Neutrophil (primary cell): ENCODE measurements around the gene ZBTB48.
A peak's percentile ranks its signal among the peaks of the same experiment; 100 is the strongest.

Experiments used
- H3K27ac ChIP-seq: fragments of 200-600 bp; sonication (generic); 2 replicates; pipeline ENCODE4 v1.5.1; 2016; ENCODE audit warnings: mild to moderate bottlenecking, moderate library complexity
- H3K27me3 ChIP-seq: fragments of 200-600 bp; sonication (generic); 2 replicates; pipeline ENCODE4 v1.6.0; 2016; ENCODE audit warnings: mild to moderate bottlenecking
- H3K36me3 ChIP-seq: fragments of 200-600 bp; sonication (generic); 2 replicates; pipeline ENCODE4 v1.5.1; 2017
- H3K4me1 ChIP-seq, 2 experiments: fragments of 200-600 bp in 1 of 2; sonication (generic) in 1 of 2; 1 replicate in 1 of 2; 2 replicates in 1 of 2; pipeline versions ENCODE4 v1.5.1 to v1.6.1; 2013 to 2016; ENCODE audit warnings: low read depth in 1 of 2, low read length in 1 of 2, mild to moderate bottlenecking in 1 of 2, moderate library complexity in 1 of 2; ENCODE audit not compliant: control insufficient read depth in 1 of 2, insufficient read depth in 1 of 2
- H3K4me3 ChIP-seq, 2 experiments: fragments of 200-600 bp in 1 of 2; sonication (generic) in 1 of 2; 1 replicate in 1 of 2; 2 replicates in 1 of 2; pipeline ENCODE4 v1.5.1; 2013 to 2016; ENCODE audit warnings: low read depth in 1 of 2, low read length in 1 of 2, mild to moderate bottlenecking in 1 of 2, moderate library complexity in 1 of 2
- H3K9me3 ChIP-seq: fragments of 200-600 bp; sonication (generic); 2 replicates; pipeline ENCODE4 v1.5.1; 2016
- CTCF ChIP-seq: fragments of 200-600 bp; sonication (generic); IDR thresholded peaks from 2 replicates; pipeline ENCODE4 v1.5.1; 2016; ENCODE audit warnings: antibody characterized with exemption

Gene ZBTB48

DNA sequence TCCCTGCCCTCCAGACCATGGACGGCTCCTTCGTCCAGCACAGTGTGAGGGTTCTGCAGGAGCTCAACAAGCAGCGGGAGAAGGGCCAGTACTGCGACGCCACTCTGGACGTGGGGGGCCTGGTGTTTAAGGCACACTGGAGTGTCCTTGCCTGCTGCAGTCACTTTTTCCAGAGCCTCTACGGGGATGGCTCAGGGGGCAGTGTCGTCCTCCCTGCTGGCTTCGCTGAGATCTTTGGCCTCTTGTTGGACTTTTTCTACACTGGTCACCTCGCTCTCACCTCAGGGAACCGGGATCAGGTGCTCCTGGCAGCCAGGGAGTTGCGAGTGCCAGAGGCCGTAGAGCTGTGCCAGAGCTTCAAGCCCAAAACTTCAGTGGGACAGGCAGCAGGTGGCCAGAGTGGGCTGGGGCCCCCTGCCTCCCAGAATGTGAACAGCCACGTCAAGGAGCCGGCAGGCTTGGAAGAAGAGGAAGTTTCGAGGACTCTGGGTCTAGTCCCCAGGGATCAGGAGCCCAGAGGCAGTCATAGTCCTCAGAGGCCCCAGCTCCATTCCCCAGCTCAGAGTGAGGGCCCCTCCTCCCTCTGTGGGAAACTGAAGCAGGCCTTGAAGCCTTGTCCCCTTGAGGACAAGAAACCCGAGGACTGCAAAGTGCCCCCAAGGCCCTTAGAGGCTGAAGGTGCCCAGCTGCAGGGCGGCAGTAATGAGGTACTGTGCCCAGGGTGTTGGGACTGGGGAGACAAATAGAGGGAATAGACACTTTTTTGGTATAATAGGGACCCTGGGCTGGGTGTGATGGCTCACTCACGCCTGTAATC is 1.0 kb downstream of the ZBTB48 start:
- Histone ChIP-seq H3K36me3 (peaks cover 18% of the 10 kb centered on the region), H3K27ac (peak overlapping the region; percentile 93), H3K4me3 (peak overlapping the region; percentile 83 to 88), H3K27me3 (no peaks in the 10 kb centered on the region), H3K4me1 (peaks cover 38 to 42% of the 10 kb centered on the region in 2 experiments), H3K9me3 (no peaks in the 10 kb centered on the region)
- TF ChIP-seq CTCF = no peak

GRCh38 chr1:6581561-6582305 is 1.9 kb downstream of the ZBTB48 start:
- Histone ChIP-seq H3K4me3 (peak overlapping the region; percentile 83 to 88), H3K9me3 (no peaks in the 10 kb centered on the region), H3K27ac (peak overlapping the region; percentile 93), H3K36me3 (peaks cover 27% of the 10 kb centered on the region), H3K4me1 (peaks cover 38 to 42% of the 10 kb centered on the region in 2 experiments), H3K27me3 (no peaks in the 10 kb centered on the region)
- TF ChIP-seq CTCF = no peak

- H3K4me1 ChIP-seq = peaks cover 38 to 42% of the 10 kb centered on the region in 2 experiments
- peaks cover 34% of the 10 kb centered on the region for H3K36me3 ChIP-seq
- no peak for TF ChIP-seq CTCF
- H3K27me3 ChIP-seq = no peaks in the 10 kb centered on the region
- H3K4me3 ChIP-seq = peak overlapping the region; percentile 83 to 88
- peak overlapping the region; percentile 93 for H3K27ac ChIP-seq
- no peaks in the 10 kb centered on the region for H3K9me3 ChIP-seq
These were observed 2.6 kb downstream of the ZBTB48 start for GRCh38 chr1:6582370-6582769.

DNA sequence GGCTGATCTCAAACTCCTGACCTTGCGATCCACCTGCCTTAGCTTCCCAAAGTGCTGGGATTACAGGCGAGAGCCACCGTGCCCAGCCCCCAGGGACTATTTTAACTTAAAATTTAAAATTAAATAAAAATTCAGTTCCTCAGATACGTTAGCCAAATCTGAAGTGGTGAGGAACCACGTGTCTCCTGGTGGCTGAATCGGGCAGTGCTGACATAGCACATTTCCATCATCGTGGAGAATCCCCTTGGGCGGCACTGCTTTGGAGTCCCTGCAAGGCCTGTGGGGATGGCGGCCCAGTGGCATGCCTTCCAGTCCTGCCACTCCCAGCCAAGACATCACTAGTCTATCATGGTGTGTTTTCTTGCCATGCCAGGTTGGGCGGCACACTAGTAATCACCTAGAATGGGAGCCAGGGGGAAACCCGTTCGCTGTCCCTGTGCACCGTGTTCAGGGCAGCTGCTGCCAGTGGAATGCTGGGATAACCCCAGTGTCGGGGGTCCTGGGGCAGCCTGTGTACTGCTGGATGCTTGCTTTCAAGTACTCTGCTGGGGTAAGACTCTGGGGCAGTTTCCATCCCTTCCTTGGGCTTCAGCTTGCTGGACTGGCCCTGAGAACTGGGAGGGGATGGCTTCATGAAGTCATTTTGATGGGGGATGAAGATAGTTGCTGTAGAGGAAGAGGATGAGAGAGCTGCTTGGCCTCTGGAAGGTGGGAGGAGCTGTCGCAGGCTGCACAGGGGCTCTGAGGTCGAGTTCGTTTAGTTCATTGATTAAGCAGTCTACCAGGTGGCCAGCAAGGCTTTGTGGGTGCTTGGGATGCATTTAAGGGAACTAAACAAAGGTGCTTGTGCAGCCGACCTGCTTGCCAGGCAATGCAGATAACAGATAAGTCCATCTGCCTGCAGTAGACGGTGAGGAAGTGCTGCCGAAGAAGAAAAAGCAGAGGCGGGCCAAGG is 4.6 kb downstream of the ZBTB48 start:
- peak overlapping the region; percentile 44 for H3K27ac ChIP-seq
- TF ChIP-seq CTCF = no peak
- no peaks in the 10 kb centered on the region for H3K27me3 ChIP-seq
- no peak overlapping the region for H3K4me3 ChIP-seq
- H3K36me3 ChIP-seq = peaks cover 54% of the 10 kb centered on the region
- H3K9me3 ChIP-seq = no peaks in the 10 kb centered on the region
- H3K4me1 ChIP-seq = peaks cover 36 to 42% of the 10 kb centered on the region in 2 experiments

DNA sequence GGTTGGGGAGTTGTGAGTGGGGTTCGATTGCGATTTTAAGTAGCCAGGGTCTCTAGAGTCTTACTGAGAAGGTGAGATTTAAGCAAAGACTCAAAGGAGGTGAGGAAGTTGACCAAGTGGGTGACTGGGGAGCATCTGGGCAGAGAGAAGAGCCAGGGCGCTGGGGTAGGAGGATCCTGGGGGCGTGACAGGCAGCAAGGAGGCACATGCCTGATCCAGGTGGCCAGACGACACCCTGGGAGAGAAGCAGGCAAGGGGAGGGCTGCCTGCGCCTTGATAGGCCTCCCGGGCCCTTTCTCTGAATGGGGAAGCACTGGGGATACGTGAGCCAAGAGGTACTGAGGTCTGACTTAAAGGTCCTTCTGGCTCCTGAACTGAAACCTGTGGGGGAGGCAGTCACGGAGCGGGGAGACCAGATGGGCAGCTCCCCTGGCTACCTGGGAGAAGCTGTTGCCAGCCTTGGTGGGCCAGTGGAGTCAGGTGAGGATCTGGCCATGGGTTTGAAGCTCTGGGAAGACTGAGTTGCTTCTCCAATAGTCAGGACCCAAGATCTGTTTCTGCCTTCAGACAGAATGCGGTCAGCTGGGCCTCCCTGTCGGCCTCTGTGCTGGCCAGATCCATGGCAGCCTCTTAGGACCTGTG is 5.4 kb downstream of the ZBTB48 start:
- peaks cover 35 to 41% of the 10 kb centered on the region in 2 experiments for H3K4me1 ChIP-seq
- no peak overlapping the region for H3K4me3 ChIP-seq
- no peaks in the 10 kb centered on the region for H3K27me3 ChIP-seq
- H3K9me3 ChIP-seq = no peaks in the 10 kb centered on the region
- TF ChIP-seq CTCF = no peak
- H3K27ac ChIP-seq = peak overlapping the region; percentile 44
- H3K36me3 ChIP-seq = peaks cover 62% of the 10 kb centered on the region
